Umbilical cord (tissue), 2 donors: ENCODE results near the gene AKAP6. TPM values are rescaled to one million over a fixed set of nuclear protein-coding genes. Genes with fewer than 3 reads are reported as not detected.
"Not testable (repeated sequence)": the region's sequence is repeated elsewhere in the genome, so short reads cannot be mapped to it uniquely, and the experiment has no call there.

ENCODE experiments used
- DNase-seq: peaks from one replicate; pipeline ENCODE4 v3.0.0-alpha.2; 2015; ENCODE audit warnings: low spot score
- total RNA-seq: library from RNA; depleted of rRNA; stranded (reverse); fragments of >200 nt; gene quantifications from one replicate; pipeline ENCODE4 v1.2.3, GENCODE V29; 2014; ENCODE audit warnings: low replicate concordance; ENCODE audit not compliant: insufficient read depth

The AKAP6 gene
- total RNA-seq, 1 donor from 2014 or later = 76.3 TPM

- no peak for DNase-seq
These were observed 118.3 kb downstream of the AKAP6 start for GRCh38 chr14:32447371-32447770.

GRCh38 chr14:32449648-32450047, 120.5 kb downstream of the AKAP6 start:
- no peak for DNase-seq

- DNase-seq = no peak
These were observed 122.0 kb downstream of the AKAP6 start for GRCh38 chr14:32450919-32451675.

GRCh38 chr14:32453857-32454810, 125.0 kb downstream of the AKAP6 start:
- peak; percentile 92 for DNase-seq

GRCh38 chr14:32457213-32457920, 128.3 kb downstream of the AKAP6 start:
- DNase-seq = peak; percentile 94

- no peak for DNase-seq
These were observed 129.6 kb downstream of the AKAP6 start for GRCh38 chr14:32458720-32459119.

- no peak for DNase-seq
These were observed 131.2 kb downstream of the AKAP6 start for GRCh38 chr14:32460267-32460666.

- DNase-seq = not testable (repeated sequence)
These were observed 133.5 kb downstream of the AKAP6 start for GRCh38 chr14:32462553-32462952.

GRCh38 chr14:32468955-32469354, 139.9 kb downstream of the AKAP6 start:
- peak; percentile 66 for DNase-seq

GRCh38 chr14:32469388-32470160, 140.5 kb downstream of the AKAP6 start:
- peak; percentile 77 for DNase-seq

GRCh38 chr14:32470161-32470715, 141.1 kb downstream of the AKAP6 start:
- DNase-seq = no peak

GRCh38 chr14:32471181-32471580, 142.1 kb downstream of the AKAP6 start:
- DNase-seq = no peak

GRCh38 chr14:32472076-32472475, 143.0 kb downstream of the AKAP6 start:
- no peak for DNase-seq

GRCh38 chr14:32472512-32473463, 143.7 kb downstream of the AKAP6 start:
- DNase-seq = peak; percentile 87

- peak; percentile 83 for DNase-seq
These were observed 144.4 kb downstream of the AKAP6 start for GRCh38 chr14:32473464-32473855.

- DNase-seq = no peak
These were observed 145.5 kb downstream of the AKAP6 start for GRCh38 chr14:32474478-32475195.

- DNase-seq = peak; percentile 76
These were observed 147.4 kb downstream of the AKAP6 start for GRCh38 chr14:32476532-32476931.

GRCh38 chr14:32477396-32477795, 148.3 kb downstream of the AKAP6 start:
- DNase-seq = no peak

- no peak for DNase-seq
These were observed 149.0 kb downstream of the AKAP6 start for GRCh38 chr14:32478050-32478449.
